OCI-LY1 (cell line): ENCODE measurements around the gene GIGYF1.

Source experiments
- CTCF ChIP-seq: fragments of 200-600 bp; sonication (generic), shearing (Covaris generic); IDR thresholded peaks from 2 replicates; pipeline ENCODE4 v1.5.1; 2017; ENCODE audit warnings: mild to moderate bottlenecking, antibody characterized with exemption, low read length, moderate library complexity, mixed read lengths
- EZH2 ChIP-seq: fragments of 200-600 bp; sonication (generic), shearing (Covaris generic); IDR thresholded peaks from 2 replicates; pipeline ENCODE4 v1.8.0; 2017; ENCODE audit warnings: borderline replicate concordance, mixed run types, mild to moderate bottlenecking, antibody characterized with exemption, low read length, moderate library complexity, mixed read lengths

GRCh38 chr7:100680576-100681271 lies 13.3 kb downstream of the GIGYF1 start:
- TF ChIP-seq CTCF (no peak), EZH2 (no peak)
